ENCODE results near the gene USP6NL.
"Not testable (repeated sequence)": the region's sequence is repeated elsewhere in the genome, so short reads cannot be mapped to it uniquely, and the experiment has no call there.

USP6NL gene

DNA sequence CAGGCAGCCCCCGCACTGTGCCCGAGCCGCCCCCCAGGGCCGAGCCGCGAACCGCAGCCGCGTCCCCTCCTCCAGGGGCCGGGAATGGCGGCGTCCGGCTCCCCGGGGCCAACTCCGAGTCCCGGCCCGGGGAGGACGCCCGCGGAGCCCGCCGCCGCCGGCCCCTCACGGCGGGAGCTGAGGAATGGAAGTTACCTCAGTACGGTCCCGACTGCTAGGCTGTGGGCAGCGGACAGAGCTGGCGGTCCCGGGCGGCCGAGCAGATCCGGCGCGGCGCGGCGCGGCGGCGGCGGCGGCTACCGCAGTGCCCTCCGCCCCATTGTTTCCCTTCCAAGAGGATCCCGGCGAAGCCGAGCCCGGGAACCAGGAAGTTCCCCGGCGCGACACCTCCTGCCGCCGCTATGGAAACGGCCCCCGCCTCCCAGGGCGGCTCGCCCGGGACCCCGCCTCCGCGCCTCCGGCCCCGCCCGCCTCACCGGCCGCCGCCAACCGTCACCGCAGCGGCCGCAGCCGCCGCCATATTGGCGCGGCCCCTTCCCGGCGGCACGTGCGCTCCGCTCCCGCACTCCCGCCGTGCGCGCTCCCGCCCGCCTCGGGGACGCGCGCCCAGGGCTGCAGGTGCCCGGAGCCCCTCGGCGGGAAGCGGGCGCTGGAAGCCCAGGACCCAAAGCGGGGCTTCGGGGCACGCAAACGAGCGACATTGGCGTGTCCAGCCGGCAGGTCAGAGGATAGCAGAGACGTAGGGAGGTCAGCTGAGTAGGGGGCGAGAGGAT lies at the start of gene USP6NL:
TSS of gene USP6NL (minus strand) at position 403 of the 773 bp plus-strand sequence. CDS start 14,016 bp downstream, outside the sequence.
- peak; percentile 72 for DNase-seq
- ATAC-seq, result peak; percentile 47

- ATAC-seq, result no peak
Observed at GRCh38 chr10:11658801-11659368, 47.4 kb upstream of the USP6NL start.

DNA sequence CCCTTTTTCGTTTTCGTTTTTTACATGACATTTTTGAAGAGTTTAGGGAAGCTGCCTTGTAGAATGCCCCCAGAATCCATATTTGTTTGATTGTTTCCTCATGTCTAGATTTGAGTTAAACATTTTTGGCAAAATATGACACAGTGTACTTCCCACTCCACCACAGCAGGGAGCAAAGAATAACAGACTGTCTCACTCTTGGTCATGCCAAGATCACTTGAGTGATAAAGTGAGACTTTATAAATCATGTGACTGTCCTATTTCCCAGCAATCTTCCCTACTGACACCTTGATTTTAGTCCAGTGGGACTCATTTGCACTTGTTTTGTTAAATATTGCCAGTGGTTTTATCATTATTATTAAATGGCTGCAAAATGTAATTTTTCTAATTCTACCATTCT lies 44.4 kb upstream of the USP6NL start:
- no peak for DNase-seq
- no peak for ATAC-seq

More at GRCh38 chr10:11658801-11659368, 47.4 kb upstream of the USP6NL start:
- DNase-seq, result no peak

- no peak for ATAC-seq
- DNase-seq, result no peak
Observed at GRCh38 chr10:11654659-11655058, 43.2 kb upstream of the USP6NL start.

DNA sequence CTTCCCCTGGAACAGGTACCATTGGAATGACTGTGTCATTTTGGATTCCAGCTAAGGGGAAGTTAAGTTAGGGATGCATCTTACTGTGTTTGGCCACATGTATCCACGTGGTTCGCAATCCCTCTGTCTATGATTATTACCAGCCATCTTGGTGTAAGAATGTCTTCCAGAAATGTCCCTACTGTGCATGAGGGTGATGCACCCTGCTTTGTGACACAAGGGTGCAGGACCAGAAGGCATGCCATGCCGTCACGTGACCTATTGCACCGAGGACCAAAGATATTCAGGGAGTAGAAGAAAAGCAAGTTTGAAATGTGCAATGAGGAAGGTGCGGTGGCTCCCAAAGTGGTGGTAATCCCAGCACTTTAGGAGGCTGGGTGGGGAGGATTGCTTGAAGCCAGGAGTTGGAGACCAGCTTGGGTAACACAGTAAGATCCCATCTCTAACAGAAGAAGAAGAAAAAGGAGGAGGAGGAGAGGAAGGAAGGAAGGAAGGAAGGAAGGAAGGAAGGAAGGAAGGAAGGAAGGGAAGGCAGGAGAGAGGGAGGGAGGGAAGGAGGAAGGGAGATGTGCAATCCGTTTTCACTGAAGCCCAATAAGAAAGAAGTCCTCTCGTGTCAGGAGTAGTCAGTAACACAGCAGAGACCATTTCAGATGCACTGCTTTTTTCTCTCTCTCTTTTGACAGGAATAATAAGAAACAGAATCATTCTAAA lies 42.5 kb upstream of the USP6NL start:
- ATAC-seq (no peak), DNase-seq (no peak)

DNA sequence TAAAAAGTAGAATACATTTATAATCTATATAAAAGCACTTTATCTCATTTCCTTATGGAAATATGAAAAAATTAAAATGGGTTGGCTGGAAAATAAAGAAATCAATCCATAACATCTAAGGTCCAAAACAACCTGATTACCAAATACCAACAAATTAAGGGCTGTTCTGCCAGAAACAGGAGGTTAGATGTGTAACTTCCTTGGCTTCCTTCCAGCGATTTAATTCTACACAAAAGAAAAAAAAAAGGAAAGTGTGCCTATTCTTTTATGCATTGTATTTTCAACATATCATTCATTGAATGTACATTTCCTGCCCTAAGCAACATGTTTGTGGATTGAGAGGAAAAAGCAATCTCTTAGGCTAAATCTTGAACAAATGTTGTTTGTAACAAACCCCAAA lies 36.2 kb upstream of the USP6NL start:
- ATAC-seq (no peak), DNase-seq (no peak)

DNA sequence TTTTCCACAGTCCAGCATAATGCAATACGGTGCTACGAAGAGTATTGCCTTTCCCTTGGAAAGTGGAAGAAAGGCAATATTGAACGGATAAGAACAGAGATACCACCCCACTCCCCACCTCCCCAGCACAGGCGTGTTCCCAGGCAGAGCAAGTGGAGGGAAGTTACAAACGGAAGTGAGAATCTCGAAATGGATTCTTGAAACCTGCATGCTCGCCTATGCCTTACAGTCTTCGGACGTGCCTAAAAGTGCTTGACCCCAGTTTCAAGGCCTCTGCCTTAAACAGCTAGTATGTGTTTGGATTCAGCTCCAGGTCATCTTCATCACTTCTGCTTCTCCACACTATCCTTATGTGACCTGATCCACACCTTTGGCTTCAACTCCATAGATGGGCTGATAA lies 35.0 kb upstream of the USP6NL start:
- ATAC-seq (no peak), DNase-seq (no peak)

DNA sequence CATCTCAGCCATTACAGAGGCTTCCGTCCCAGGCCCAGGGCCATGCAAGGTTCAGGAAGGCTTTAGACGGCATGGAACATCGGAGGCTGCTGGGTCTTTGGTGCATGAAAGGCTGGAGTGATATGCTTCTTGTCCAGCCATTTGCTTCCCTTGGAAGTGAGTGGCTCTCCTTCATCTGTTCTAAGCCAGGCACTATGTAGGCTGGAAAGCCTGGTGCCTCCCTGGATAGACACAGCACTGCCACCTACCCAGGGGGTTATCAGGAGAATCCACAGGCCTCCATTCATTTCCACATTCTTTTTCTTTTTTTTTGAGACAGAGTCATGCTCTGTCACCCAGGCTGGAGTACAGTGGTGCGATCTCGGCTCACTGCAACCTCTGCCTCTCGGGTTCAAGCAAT lies 31.6 kb upstream of the USP6NL start:
- ATAC-seq (no peak), DNase-seq (no peak)

GRCh38 chr10:11642566-11642965 lies 31.1 kb upstream of the USP6NL start:
- DNase-seq (no peak), ATAC-seq (no peak)

DNA sequence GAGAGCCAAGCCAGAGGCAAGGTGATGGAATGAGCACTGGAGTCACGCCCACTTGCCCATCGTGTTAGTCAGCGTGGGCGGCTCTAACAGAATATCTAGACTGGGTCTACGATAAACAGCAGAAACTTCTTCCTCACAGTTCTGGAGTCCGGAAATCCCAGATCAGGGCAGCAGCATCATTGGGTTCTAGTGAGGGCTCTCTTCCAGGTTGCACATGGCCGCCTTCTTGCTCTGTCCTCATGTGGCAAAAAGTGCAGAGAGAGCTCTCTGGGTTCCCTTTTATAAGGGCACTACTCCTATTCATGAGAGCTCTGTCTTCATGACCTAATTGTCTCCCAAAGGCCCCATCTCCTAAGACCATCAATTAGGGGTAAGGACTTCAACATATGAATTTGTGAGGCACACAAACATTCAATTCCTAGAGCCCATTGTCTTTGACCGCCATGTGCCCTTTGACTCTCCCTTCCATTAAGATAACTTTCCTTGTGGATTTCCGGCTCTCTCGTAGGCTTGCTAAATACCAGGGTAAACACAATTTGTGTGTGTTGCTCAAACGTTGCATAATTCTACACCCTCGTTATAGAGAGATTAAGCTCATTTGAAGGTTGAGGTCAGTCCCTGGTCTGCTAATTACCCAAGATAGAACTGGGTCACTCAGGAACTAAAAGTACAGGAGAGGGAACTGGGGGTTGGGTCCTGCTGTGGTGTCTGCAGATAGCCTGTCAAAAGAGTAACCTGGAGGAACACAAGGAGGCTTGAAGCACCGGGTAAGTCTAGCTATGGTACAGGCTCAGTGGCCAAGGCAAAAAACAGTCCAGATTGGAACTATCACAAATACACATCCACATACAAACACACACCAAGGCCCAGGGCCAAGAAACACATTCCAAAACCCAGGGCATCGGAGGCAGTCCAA lies 28.7 kb upstream of the USP6NL start:
- ATAC-seq (no peak), DNase-seq (no peak)

DNA sequence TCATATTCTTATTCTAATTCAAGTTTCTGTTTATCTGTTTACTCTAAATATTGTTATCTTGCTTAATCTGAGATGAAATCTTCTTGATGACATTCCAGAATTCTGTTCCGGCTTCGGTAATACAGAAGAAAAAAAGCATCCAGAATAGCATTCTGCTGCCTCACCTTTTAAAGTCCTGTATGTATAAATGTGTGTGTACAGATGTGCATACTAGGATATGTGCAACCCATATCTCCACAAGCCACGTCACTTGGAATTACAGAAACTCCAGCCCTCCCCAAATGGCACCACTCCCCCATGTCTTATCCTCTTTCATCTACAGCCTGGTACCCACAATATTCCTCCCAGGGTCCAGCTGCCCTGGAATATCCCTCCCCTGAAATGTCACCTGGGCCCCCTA lies 27.9 kb upstream of the USP6NL start:
- DNase-seq (no peak), ATAC-seq (no peak)

- no peak for ATAC-seq
- DNase-seq, result no peak
Observed at GRCh38 chr10:11638055-11638698, 26.7 kb upstream of the USP6NL start.

DNA sequence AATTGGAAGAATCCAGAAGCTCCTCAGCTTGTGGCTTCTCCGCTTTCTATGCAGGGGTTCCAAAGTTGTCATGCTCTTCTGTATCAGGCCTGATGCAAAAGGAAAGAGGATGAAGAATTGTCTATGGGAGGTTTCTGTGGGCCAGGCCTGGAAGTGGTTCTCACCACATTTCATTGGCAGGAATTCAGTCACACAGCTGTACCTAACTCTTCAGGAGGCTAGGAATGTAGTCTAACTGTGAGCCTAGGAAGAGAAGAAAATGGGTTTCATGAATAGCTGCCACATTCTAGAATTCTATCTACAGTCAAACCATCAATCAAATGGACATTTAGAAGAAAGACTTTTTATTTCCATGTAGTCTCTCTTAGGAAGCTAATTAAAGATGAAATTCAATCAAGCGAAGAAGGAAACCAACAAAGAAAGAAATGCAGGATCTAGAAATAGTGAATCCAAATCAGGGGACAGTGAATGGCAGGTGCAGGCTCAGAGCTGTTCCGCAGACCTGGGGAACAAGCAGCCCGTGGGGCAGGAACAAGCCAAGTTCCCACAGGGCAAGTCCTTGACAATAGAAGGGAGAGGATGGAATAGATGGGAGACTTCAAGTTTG lies 25.4 kb upstream of the USP6NL start:
- DNase-seq (no peak), ATAC-seq (no peak)

DNA sequence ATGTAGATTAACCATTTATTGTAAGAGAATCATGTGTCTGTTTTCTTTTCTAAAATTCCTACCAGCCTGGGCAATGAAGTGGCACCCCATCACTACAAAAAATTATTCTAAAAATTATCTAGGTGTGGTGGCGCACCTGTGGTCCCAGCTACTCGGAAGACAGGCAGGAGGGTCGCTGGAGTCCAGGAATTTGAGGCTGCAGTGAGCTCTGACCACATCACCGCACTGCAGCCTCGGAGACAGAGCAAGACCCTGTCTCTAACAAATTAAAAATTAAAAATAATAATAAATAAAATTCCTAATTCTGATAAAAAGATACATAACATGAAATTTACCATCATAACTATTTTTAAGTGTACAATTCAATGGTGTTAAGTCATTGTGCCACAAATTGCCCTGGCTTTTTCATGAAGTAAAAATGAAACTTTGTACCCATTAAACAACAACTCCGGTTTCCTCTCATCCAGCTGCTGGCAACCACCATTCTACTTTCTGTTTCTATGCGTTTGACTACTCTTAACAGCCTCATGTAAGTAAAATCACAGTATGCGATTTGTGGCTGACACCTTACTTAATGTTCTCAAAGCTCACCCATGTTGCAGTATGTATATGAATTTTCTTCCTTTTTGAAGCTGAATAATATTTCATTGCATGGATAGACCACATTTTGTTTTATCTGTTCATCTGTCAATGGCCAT lies 20.6 kb upstream of the USP6NL start:
- peak; percentile 87 for ATAC-seq
- DNase-seq, result no peak

GRCh38 chr10:11631291-11631690 lies 19.8 kb upstream of the USP6NL start:
- no peak for ATAC-seq
- DNase-seq, result no peak

DNA sequence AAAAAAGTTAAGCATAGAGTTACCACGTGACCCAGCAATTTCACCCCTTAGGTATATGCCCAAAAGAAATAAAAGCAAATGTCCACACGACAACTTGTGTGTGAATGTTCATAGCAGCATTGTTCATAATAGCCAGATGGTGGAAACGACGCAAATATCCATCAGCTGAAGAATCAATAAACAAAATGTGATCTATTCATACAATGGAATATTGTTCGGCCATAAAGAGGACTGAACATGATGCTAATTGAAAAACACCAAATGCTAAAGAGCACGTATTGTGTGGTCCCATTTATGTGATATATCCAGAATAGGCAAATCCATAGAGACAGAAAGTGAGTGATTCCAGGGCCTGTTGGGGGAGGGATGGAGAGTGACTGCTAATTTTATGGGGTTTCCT lies 18.3 kb upstream of the USP6NL start:
- ATAC-seq (no peak), DNase-seq (no peak)

DNA sequence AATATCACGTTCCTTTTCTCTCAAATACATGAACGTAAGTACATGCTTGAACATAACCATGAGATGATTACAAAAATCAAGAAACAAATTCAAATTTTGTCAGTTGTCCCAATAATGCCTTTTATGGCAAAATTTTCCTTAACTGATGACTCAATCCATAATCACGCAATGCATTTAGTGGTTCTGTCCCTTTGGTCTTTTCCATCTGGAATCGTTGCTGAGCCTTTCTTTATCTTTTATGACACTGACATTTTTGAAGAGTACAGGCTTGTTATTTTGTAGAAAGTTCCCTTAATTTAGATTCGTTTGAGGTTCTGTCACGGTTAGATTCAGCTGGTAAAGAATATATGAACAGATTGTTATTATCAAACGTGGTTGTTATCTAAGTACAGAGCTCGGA lies 16.5 kb upstream of the USP6NL start:
- not testable (repeated sequence) for DNase-seq, ATAC-seq

DNA sequence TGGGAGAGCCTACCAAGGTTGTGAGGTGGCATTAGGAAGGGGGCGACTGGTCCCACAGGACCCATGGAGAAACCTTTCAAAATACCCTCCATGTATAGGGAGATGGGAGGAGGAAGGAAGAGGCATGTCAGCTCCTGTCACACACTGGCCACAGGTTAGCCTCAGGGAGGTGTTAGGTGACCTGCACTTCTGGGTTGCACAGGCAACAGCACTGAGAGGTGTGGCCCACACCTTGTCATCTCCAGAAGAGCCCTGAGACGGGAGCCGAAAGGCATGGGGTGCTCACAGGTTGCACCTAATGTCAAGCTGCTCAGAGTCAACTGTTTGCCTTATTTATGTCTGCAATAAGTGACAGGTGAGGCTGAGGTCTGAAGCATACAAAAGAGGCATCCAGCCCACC lies 14.6 kb upstream of the USP6NL start:
- ATAC-seq (no peak), DNase-seq (no peak)

- peak; percentile 32 for DNase-seq
- no peak for ATAC-seq
Observed at GRCh38 chr10:11625019-11625735, 13.7 kb upstream of the USP6NL start.

- DNase-seq (no peak), ATAC-seq (no peak)
Observed at GRCh38 chr10:11617233-11617632, 5.8 kb upstream of the USP6NL start.

Data from stimulated activated naive CD8-positive, alpha-beta T cell treated with anti-CD3 and anti-CD28 coated beads, Interleukin-15, Interleukin-2, amounts not matched to agents 100 U/mL and 50 U/mL, for 24 hours (primary cell).